ENCODE data around the gene INMT.

- TF ChIP-seq EZH2 (IDR thresholded peaks at IDR 0.05; ENCODE audit: insufficient read depth, poor library complexity, severe bottlenecking) (no peak), EZH2phosphoT487 (IDR thresholded peaks at IDR 0.05; ENCODE audit: insufficient read depth, low read depth) (no peak)
Measured at GRCh38 chr7:30805931-30806330, 54.0 kb downstream of the INMT start.

Data from GM23248 (cell line).